B cell (primary cell): ENCODE results near the gene SLC6A20.

Source experiments
- EZH2 ChIP-seq: IDR thresholded peaks from 2 replicates; pipeline ENCODE4 v1.6.1; 2012; ENCODE audit warnings: borderline replicate concordance, low read depth, mild to moderate bottlenecking, moderate library complexity, low read length; ENCODE audit not compliant: insufficient read depth, poor library complexity, severe bottlenecking
- TF ChIP-seq, protein P1 (sequence below): fragments of 200-600 bp; IDR thresholded peaks from one replicate; pipeline ENCODE4 v1.8.0; 2022; ENCODE audit warnings: antibody characterized with exemption, mild to moderate bottlenecking

DNA sequence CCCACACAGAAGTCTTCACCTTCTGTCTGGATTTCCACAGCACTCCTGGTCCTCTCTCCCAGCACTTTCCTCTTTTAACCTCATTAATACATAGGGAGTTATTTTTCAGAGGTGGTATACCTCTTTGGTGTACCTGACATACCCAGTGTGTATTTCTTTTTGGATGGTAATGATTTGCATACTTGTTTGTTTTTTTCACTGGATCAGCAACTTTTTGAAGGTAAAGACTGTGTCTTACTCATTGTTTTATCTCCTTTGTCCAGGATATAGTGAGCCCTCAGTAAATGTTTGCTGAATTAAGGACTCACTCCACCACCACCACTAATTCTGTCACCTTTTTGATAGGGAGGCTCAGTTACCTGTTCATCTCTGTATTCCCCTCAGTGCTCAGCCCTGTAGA is 55.1 kb downstream of the SLC6A20 start:
- no peak for TF ChIP-seq EZH2
- TF ChIP-seq, protein P1, sequence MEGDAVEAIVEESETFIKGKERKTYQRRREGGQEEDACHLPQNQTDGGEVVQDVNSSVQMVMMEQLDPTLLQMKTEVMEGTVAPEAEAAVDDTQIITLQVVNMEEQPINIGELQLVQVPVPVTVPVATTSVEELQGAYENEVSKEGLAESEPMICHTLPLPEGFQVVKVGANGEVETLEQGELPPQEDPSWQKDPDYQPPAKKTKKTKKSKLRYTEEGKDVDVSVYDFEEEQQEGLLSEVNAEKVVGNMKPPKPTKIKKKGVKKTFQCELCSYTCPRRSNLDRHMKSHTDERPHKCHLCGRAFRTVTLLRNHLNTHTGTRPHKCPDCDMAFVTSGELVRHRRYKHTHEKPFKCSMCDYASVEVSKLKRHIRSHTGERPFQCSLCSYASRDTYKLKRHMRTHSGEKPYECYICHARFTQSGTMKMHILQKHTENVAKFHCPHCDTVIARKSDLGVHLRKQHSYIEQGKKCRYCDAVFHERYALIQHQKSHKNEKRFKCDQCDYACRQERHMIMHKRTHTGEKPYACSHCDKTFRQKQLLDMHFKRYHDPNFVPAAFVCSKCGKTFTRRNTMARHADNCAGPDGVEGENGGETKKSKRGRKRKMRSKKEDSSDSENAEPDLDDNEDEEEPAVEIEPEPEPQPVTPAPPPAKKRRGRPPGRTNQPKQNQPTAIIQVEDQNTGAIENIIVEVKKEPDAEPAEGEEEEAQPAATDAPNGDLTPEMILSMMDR = no peak
